ENCODE results near the gene CNIH1.
"Not testable (repeated sequence)": the region's sequence is repeated elsewhere in the genome, so short reads cannot be mapped to it uniquely, and the experiment has no call there.

CNIH1 gene

DNA sequence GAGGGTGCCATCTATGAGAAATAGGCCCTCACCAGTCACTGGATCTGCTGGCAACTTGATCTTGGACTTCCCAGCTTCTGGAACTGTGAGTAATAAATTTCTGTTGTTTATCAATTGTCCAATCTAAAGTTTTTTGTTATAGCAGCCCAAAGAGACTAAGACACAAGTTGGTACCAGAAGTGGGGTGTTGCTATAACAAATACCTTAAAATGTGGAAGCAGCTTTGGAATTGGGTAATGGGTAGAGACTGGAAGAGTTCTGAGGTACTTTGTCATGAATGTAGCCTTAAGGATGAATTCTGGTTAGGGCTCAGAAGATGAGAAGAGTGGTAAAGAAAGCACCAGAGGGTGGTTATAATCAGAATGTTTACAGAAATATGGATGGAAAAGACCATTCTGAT lies 26.1 kb upstream of the CNIH1 start:
- no peak for DNase-seq

GRCh38 chr14:54465654-54466053 lies 24.5 kb upstream of the CNIH1 start:
- DNase-seq: no peak

GRCh38 chr14:54462048-54462447 lies 20.9 kb upstream of the CNIH1 start:
- no peak for DNase-seq

DNA sequence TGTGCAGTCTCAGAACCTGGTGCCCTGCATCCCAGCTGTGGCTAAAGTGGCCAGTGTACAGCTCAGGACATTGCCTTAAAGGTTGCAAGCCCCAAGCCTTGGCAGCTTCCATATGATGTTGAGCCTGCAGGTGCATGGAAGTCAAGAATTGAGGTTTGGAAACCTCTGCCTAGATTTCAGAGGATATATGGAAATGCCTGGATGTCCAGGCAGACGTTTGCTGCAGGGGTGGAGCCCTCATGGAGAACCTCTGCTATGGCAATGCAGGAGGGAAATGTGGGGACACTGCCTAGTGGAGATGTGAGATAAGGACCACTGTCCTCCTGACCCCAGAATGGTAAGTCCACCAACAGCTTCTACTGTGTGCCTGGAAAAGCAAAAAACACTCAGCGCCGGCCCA lies 17.9 kb upstream of the CNIH1 start:
- DNase-seq: no peak

- not testable (repeated sequence) for DNase-seq
Observed at GRCh38 chr14:54458536-54458935, 17.4 kb upstream of the CNIH1 start.

GRCh38 chr14:54457609-54457996 lies 16.4 kb upstream of the CNIH1 start:
- no peak for DNase-seq

- DNase-seq: not testable (repeated sequence)
Observed at GRCh38 chr14:54456820-54457608, 15.8 kb upstream of the CNIH1 start.

- DNase-seq: no peak
Observed at GRCh38 chr14:54455363-54455762, 14.2 kb upstream of the CNIH1 start.

DNA sequence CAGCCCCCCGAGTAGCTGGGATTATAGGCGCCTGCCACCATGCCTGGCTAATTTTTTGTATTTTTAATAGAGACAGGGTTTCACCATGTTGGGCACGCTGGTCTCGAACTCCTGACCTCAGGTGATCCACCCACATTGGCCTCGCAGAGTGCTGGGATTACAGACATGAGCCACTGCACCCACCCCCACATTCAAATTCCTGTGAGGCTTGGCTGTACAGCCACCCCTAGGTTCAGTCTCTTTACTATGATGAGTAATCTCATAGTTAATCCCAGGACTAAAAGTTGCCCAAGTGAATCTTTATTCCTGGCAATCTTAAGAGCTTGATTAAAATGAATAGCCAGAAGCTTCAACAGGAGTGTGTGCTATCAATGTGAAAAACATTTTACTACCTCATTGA lies 12.8 kb upstream of the CNIH1 start:
- DNase-seq: peak; percentile 35

DNA sequence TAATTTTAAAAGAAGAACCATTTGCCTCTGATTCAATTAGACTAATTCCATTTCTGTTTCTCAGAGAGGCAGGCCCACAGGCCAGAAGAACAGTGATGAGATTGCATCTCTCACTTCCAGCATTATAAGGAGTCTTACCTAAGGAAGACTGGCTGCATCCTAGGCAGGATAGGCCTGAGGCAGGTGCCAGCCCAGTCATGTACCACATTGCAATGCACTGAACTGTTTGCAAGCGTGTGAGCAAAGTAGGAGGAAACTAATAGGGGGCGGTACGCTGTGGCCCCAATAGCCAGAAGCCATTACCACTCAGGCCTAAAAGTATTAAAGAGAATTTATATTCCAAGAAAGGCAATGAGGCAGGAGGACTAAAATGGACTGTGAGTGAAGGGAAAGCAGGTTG lies 12.1 kb upstream of the CNIH1 start:
- DNase-seq: no peak

- no peak for DNase-seq
Observed at GRCh38 chr14:54451961-54452360, 10.8 kb upstream of the CNIH1 start.

DNA sequence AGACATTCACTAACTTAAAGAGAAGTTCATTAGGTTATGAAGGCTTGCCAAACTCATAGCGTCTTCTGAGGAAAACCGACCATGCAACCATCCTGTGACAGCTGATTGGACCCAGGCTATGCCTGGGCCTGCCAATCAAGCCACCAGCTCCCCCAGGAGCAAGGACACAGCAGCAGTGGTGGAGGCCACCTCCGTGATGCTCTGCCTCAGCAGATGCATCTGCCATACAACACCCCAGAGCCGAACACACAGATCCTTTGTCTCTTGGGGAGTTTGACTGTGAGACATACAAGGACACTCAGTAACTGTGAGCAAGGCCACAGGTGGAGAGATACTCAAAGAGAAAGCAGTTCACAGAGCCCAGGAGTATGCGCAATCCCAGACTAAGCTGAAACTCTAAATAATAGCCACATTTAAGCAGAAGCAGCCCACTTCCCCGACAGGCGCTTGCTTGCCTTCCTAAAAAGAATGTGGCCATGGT lies 10.0 kb upstream of the CNIH1 start:
- DNase-seq: no peak

GRCh38 chr14:54450535-54450934 lies 9.4 kb upstream of the CNIH1 start:
- peak; percentile 77 for DNase-seq

DNA sequence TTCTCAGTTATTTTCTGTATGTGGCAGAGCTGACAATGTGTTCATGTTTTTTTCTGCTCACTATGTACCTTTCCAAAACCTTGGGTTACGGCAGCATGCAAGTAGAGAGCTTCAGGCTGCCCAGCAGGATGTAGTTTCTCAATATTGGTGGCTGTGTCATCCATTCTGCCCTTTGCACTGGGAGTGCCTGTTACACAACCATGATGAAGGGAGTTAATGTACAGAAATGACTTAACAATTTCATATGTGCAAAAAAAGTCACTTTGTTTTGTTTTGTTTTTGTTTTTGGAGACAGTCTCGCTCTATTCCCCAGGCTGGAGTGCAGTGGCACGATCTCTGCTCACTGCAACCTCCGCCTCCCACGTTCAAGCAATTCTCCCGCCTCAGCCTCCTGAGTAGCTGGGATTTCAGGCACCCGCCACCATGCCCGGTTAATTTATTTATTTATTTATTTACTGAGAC lies 6.1 kb upstream of the CNIH1 start:
- DNase-seq: peak; percentile 8

DNA sequence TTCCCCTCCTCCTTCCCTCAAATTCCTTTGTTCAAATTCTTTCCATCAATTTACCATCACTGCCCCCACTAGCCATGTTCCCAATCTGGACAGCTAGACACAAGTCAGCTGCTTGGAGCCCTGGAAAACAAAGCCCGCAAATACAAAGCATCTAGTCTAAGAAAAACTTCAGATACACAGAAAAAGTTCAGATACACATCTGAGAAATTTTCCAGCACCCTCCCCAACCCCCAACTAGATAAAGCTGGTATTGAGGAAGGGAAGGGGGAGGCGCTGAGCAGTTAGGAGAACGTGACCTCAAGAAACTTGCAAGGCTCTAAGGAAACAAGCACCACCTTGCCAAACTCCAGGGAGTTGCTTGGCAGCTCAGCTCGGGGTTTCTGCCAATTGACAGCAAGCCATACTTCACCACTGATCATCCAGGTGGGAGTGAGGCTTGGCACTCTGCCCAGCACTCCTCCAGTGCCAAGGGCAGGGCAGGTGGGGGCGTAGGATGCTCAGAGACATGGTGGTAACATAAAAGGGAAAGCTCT lies 5.1 kb upstream of the CNIH1 start:
- peak; percentile 22 for DNase-seq

GRCh38 chr14:54444681-54445080 lies 3.5 kb upstream of the CNIH1 start:
- peak; percentile 45 for DNase-seq

DNA sequence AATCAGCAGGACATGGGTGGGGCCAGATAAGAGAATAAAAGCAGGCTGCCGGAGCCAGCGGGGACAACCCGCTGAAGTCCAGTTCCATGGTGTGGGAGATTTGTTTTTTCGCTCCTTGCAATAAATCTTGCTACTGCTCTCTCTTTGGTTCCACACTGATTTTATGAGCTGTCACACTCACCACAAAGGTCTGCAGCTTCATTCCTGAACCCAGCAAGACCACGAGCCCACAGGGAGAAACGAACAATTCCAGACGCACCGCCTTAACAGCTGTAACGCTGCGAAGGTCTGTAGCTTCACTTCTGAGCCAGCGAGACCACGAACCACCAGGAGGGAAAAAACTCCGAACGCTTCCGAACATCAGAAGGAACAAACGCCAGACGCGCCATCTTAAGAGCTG lies 2.8 kb upstream of the CNIH1 start:
- peak; percentile 50 for DNase-seq

DNA sequence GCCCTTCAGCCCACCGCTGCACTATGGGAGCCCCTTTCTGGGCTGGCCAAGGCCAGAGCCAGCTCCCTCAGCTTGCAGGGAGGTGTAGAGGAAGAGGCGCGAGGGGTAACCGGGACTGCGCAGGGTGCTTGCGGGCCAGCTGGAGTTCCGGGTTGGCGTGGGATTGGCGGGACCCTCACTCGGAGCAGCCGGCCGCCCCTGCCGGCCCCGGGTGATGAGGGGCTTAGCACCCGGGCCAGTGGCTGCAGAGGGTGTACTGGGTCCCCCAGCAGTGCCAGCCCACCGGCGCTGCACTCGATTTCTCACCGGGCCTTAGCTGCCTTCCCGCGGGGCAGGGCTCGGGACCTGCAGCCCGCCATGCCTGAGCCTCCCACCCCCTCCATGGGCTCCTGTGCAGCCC lies 1.8 kb upstream of the CNIH1 start:
- not testable (repeated sequence) for DNase-seq

- DNase-seq: no peak
Observed at GRCh38 chr14:54440476-54440872, 700 bp downstream of the CNIH1 start.

DNA sequence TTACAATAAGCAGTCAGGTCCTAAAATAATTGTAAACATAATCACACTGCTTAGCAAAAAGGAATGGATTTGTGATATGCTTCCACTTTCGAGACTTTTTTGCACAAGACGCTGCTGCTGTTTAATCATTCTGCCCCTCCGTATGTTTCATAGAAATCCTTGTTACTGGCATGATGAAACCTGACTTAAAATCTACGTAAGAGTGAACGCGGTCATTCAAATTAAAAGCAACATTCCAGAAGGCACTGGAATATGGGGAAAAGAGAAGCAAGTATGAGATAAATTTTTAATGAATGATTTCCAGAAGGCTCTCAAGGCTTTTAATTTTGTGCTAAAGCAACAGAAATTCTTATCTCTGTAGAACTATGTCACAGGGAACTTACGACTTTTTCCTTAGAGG lies 1.1 kb downstream of the CNIH1 start:
- DNase-seq: peak; percentile 60

- no peak for DNase-seq
Observed at GRCh38 chr14:54438703-54439102, 2.5 kb downstream of the CNIH1 start.

DNA sequence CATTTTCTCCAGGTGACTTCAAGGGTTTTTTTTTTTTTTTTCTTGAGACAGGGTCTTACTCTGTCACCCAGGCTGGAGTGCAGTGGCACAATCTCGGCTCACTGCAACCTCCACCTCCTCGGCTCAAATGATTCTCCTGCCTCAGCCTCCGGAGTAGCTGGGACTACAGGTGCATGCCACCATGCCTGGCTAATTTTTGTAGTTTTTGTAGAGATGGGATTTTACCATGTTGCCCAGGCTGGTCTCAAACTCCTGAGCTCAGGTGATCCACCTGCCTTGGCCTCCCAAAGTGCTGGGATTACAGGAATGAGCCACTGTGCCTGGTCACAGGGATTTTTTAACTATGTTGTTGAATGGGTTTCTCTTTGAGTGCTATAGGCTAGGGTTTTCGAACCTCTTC lies 3.2 kb downstream of the CNIH1 start:
- not testable (repeated sequence) for DNase-seq

- DNase-seq: peak; percentile 35
Observed at GRCh38 chr14:54435500-54435981, 5.6 kb downstream of the CNIH1 start.

- DNase-seq: no peak
Observed at GRCh38 chr14:54428527-54428926, 12.6 kb downstream of the CNIH1 start.

Data from fibroblast of skin of scalp (primary cell).